Mesenchymal stem cell (in vitro differentiated cells and primary cell): ENCODE measurements around the gene LRP11.
"Not testable (repeated sequence)": the region's sequence is repeated elsewhere in the genome, so short reads cannot be mapped to it uniquely, and the experiment has no call there.

Experiments
- DNase-seq: peaks from one replicate; pipeline ENCODE4 v3.0.0-alpha.2; 2013
- H2AFZ ChIP-seq: one replicate; pipeline ENCODE4 v1.6.1; 2013; ENCODE audit warnings: low read depth, mild to moderate bottlenecking, control low read depth, inconsistent platforms, low read length, moderate library complexity
- H2AK5ac ChIP-seq: 2 replicates; pipeline ENCODE4 v1.6.1; 2013; ENCODE audit warnings: low read length, moderate library complexity, mild to moderate bottlenecking, inconsistent platforms; ENCODE audit not compliant: severe bottlenecking
- H2BK120ac ChIP-seq: one replicate; pipeline ENCODE4 v1.6.1; 2013; ENCODE audit warnings: low read depth, mild to moderate bottlenecking, inconsistent platforms, low read length, moderate library complexity
- H2BK12ac ChIP-seq, 2 experiments: one replicate each; pipeline ENCODE4 v1.6.1; 2013; ENCODE audit warnings: inconsistent platforms in 2 of 2, low read length in 2 of 2, mild to moderate bottlenecking in 2 of 2, moderate library complexity in 2 of 2, control low read depth in 1 of 2
- H2BK15ac ChIP-seq: one replicate; pipeline ENCODE4 v1.6.1; 2013; ENCODE audit warnings: mild to moderate bottlenecking, low read depth, inconsistent platforms; ENCODE audit not compliant: poor library complexity, severe bottlenecking
- H2BK5ac ChIP-seq: 2 replicates; pipeline ENCODE4 v1.6.1; 2013; ENCODE audit warnings: low read depth, mild to moderate bottlenecking, low read length, control low read depth, inconsistent platforms; ENCODE audit not compliant: poor library complexity, severe bottlenecking
- H3K14ac ChIP-seq, 2 experiments: one replicate each; pipeline ENCODE4 v1.6.1; 2013; ENCODE audit warnings: inconsistent platforms in 2 of 2, low read length in 2 of 2, control low read depth in 1 of 2, mild to moderate bottlenecking in 1 of 2, moderate library complexity in 1 of 2
- H3K18ac ChIP-seq, 2 experiments: one replicate each; pipeline ENCODE4 v1.6.1; 2013; ENCODE audit warnings: inconsistent platforms in 2 of 2, low read length in 2 of 2, control low read depth in 1 of 2, low read depth in 1 of 2, mild to moderate bottlenecking in 1 of 2
- H3K23ac ChIP-seq, 2 experiments: one replicate each; pipeline ENCODE4 v1.6.1; 2013; ENCODE audit warnings: inconsistent platforms in 2 of 2, low read length in 2 of 2, mild to moderate bottlenecking in 2 of 2, moderate library complexity in 2 of 2, control low read depth in 1 of 2
- H3K27ac ChIP-seq: 2 replicates; pipeline ENCODE4 v1.5.1; 2013; ENCODE audit warnings: mild to moderate bottlenecking, moderate library complexity, low read length, control low read depth, inconsistent platforms; ENCODE audit not compliant: poor library complexity, severe bottlenecking
- H3K27me3 ChIP-seq, 2 experiments: 2 replicates each; pipeline versions ENCODE4 v1.6.1 to v1.7.0; 2013; ENCODE audit warnings: low read length in 2 of 2, mild to moderate bottlenecking in 2 of 2, moderate library complexity in 2 of 2, control low read depth in 1 of 2, inconsistent platforms in 1 of 2; ENCODE audit not compliant: control insufficient read depth in 1 of 2, insufficient read depth in 1 of 2
- H3K36me3 ChIP-seq, 2 experiments: 2 replicates each; pipeline versions ENCODE4 v1.6.1 to v1.7.0; 2013; ENCODE audit warnings: low read length in 2 of 2, control low read depth in 1 of 2, inconsistent platforms in 1 of 2, low read depth in 1 of 2, mild to moderate bottlenecking in 1 of 2; ENCODE audit not compliant: insufficient read depth in 2 of 2, control insufficient read depth in 1 of 2
- H3K4ac ChIP-seq, 2 experiments: one replicate each; pipeline ENCODE4 v1.6.1; 2013; ENCODE audit warnings: inconsistent platforms in 2 of 2, low read length in 2 of 2, mild to moderate bottlenecking in 2 of 2, moderate library complexity in 2 of 2, control low read depth in 1 of 2, low read depth in 1 of 2
- H3K4me1 ChIP-seq: 2 replicates; pipeline ENCODE4 v1.6.1; 2013; ENCODE audit warnings: low read depth, low read length, control low read depth; ENCODE audit not compliant: control insufficient read depth, insufficient read depth
- H3K4me2 ChIP-seq: 2 replicates; pipeline ENCODE4 v1.6.1; 2013; ENCODE audit warnings: low read length, mild to moderate bottlenecking, inconsistent platforms; ENCODE audit not compliant: poor library complexity, severe bottlenecking
- H3K4me3 ChIP-seq, 2 experiments: 2 replicates each; pipeline versions ENCODE4 v1.5.1 to v1.7.0; 2013; ENCODE audit warnings: low read length in 2 of 2, mild to moderate bottlenecking in 2 of 2, control low read depth in 1 of 2, low read depth in 1 of 2; ENCODE audit not compliant: insufficient read depth in 1 of 2
- H3K79me1 ChIP-seq: replicated peaks from 2 replicates; pipeline ENCODE4 v1.6.1; 2013; ENCODE audit warnings: mild to moderate bottlenecking, control low read depth, low read length, inconsistent platforms; ENCODE audit not compliant: poor library complexity, severe bottlenecking
- H3K9ac ChIP-seq: 2 replicates; pipeline ENCODE4 v1.7.0; 2013; ENCODE audit warnings: mild to moderate bottlenecking, low read length, moderate library complexity
- H3K9me3 ChIP-seq: 2 replicates; pipeline ENCODE4 v1.7.0; 2013; ENCODE audit warnings: mild to moderate bottlenecking, low read length; ENCODE audit not compliant: control insufficient read depth
- H4K8ac ChIP-seq: one replicate; pipeline ENCODE4 v1.6.1; 2013; ENCODE audit warnings: inconsistent platforms, mild to moderate bottlenecking, low read length, moderate library complexity
- H4K91ac ChIP-seq: one replicate; pipeline ENCODE4 v1.6.1; 2013; ENCODE audit warnings: mild to moderate bottlenecking, low read length, inconsistent platforms
- WGBS: methylation state at CpG from one replicate; pipeline ENCODE4 v1.1.7; 2013; ENCODE audit warnings: mixed read lengths; 5-methylcytosine and 5-hydroxymethylcytosine counted together

The LRP11 gene

DNA sequence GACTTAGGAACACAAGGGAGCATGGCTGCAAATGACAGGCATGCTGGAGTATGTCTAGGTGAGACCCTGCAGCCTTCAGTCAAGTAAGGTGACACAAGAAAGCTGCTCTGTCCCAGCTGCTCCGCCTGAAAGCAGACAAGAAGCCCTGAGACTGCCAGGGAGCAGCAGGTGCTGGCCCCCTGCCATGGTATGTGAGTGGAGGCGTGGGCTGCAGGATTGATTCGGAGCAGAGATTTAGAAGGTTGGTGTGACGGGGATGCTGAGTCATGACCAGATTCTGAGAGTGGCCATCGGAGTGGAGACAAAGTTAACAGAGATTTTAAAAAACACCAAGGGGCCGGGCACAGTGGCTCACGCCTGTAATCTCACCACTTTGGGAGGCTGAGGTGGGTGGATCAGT is 17.8 kb downstream of the LRP11 start:
- H2BK120ac ChIP-seq = no peak overlapping the region
- H3K23ac ChIP-seq = peak overlapping the region in 1 of 2 experiments; percentile 46
- peak overlapping the region; percentile 10 to 40 for H2BK12ac ChIP-seq
- peaks cover 4% of the 10 kb centered on the region for H3K79me1 ChIP-seq
- peaks cover 4 to 19% of the 10 kb centered on the region in 2 experiments for H3K36me3 ChIP-seq
- H2AK5ac ChIP-seq = no peak overlapping the region
- H3K27ac ChIP-seq = no peak overlapping the region
- H2AFZ ChIP-seq = no peak overlapping the region
- WGBS = 29% methylated on average over 7 of the region's 7 CpGs
- H3K4me2 ChIP-seq = no peak overlapping the region
- no peak overlapping the region for H3K9ac ChIP-seq
- H3K4me3 ChIP-seq = no peak overlapping the region
- no peaks in the 10 kb centered on the region for H3K9me3 ChIP-seq
- H3K4ac ChIP-seq = peak overlapping the region in 1 of 2 experiments; percentile 2
- H3K4me1 ChIP-seq = peaks cover 20% of the 10 kb centered on the region
- H4K8ac ChIP-seq = no peak overlapping the region
- peak overlapping the region; percentile 14 for H4K91ac ChIP-seq
- H2BK15ac ChIP-seq = no peak overlapping the region
- H3K14ac ChIP-seq = no peak overlapping the region
- DNase-seq = peak; percentile 67
- no peak overlapping the region for H2BK5ac ChIP-seq
- H3K18ac ChIP-seq = peak overlapping the region; percentile 35 to 73
- no peaks in the 10 kb centered on the region for H3K27me3 ChIP-seq

DNA sequence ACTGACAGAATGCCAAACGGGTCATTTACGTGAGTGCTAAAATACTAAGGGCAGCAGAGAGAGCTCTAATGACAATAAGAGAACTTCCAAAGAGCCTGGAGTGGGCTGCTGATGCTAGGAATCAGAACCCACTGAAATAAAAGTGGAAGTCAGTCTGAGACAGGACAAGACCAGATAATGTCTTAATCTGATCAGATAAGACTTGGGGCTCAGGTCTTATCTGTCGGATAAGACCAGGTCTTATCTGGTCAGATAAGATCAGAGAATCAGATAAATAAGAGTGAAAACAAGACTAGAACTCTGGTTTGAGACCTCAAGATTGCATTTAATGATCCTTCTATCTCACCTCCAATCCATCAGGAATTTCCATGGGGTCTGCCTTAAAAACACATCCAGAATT is 18.6 kb downstream of the LRP11 start:
- no peak overlapping the region for H3K14ac ChIP-seq
- no peak overlapping the region for H2BK5ac ChIP-seq
- peaks cover 4% of the 10 kb centered on the region for H3K79me1 ChIP-seq
- H2BK15ac ChIP-seq = no peak overlapping the region
- DNase-seq = no peak
- H3K9ac ChIP-seq = no peak overlapping the region
- H3K36me3 ChIP-seq = peaks cover 4 to 11% of the 10 kb centered on the region in 2 experiments
- H3K9me3 ChIP-seq = no peaks in the 10 kb centered on the region
- H4K91ac ChIP-seq = peak overlapping the region; percentile 14
- H3K27ac ChIP-seq = no peak overlapping the region
- H2AK5ac ChIP-seq = peak overlapping the region; percentile 20
- H4K8ac ChIP-seq = no peak overlapping the region
- H2AFZ ChIP-seq = no peak overlapping the region
- H2BK120ac ChIP-seq = no peak overlapping the region
- 72% methylated on average over 3 of the region's 3 CpGs for WGBS
- peak overlapping the region in 1 of 2 experiments; percentile 73 for H3K18ac ChIP-seq
- no peaks in the 10 kb centered on the region for H3K27me3 ChIP-seq
- H3K4me1 ChIP-seq = peaks cover 23% of the 10 kb centered on the region
- peak overlapping the region; percentile 40 for H2BK12ac ChIP-seq
- peak overlapping the region in 1 of 2 experiments; percentile 21 for H3K4ac ChIP-seq
- no peak overlapping the region for H3K4me3 ChIP-seq
- no peak overlapping the region for H3K4me2 ChIP-seq
- H3K23ac ChIP-seq = no peak overlapping the region

DNA sequence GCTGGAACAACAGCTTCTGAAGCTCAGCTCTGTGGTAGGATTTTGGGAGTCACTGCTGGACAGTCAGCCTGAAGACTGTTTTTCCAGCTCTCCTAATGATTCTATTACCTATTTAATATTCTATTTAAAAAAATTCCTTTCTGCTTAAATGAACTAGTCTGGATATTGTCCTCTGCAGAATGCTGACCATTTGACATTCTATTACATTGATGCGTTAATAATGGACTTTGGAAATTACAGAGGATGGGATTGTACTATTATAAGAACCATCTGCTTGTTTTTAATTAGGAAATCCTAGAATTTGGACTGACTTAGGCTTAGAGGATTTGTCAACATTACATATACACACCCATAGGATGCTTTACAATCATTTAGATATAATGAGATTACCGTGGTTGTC is 19.7 kb downstream of the LRP11 start:
- no peak overlapping the region for H2BK5ac ChIP-seq

DNA sequence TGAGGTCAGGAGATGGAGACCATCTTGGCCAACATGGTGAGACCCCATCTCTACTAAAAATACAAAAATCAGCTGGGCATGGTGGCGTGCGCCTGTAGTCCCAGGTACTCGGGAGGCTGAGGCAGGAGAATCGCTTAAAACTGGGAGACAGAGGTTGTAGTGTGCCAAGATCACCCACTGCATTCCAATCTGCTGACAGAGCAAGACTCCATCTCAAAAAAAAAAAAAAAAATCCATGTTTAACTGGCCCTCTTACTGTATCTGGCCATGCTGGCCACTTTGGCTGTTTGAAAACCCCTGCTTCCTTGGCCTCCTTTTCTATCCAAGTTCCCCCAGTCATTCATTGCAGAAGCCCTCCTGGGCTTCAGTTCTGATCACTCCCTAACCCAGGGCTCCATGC is 20.1 kb downstream of the LRP11 start:
- not testable (repeated sequence) for H3K79me1 ChIP-seq, H2BK12ac ChIP-seq, H3K4me2 ChIP-seq, H3K14ac ChIP-seq, H2BK120ac ChIP-seq, H4K8ac ChIP-seq, H3K27me3 ChIP-seq, H4K91ac ChIP-seq, H3K23ac ChIP-seq, H2AK5ac ChIP-seq, H2AFZ ChIP-seq, H3K4ac ChIP-seq, H3K9ac ChIP-seq, H3K4me3 ChIP-seq, H2BK15ac ChIP-seq, H3K9me3 ChIP-seq, H3K27ac ChIP-seq, H2BK5ac ChIP-seq
- DNase-seq = peak; percentile 34
- H3K18ac ChIP-seq = peak overlapping the region in 1 of 2 experiments; percentile 63
- WGBS = 80% methylated on average over 4 of the region's 4 CpGs
- H3K4me1 ChIP-seq = peaks cover 24% of the 10 kb centered on the region
- H3K36me3 ChIP-seq = peaks cover 4 to 11% of the 10 kb centered on the region in 2 experiments

More for the DNA sequence above, 19.7 kb downstream of the LRP11 start:
- Histone ChIP-seq H3K4me1 (peaks cover 24% of the 10 kb centered on the region), H3K23ac (no peak overlapping the region), H3K4me2 (no peak overlapping the region), H3K9ac (no peak overlapping the region), H3K9me3 (no peaks in the 10 kb centered on the region), H3K14ac (no peak overlapping the region), H3K27ac (no peak overlapping the region), H4K8ac (no peak overlapping the region), H3K4me3 (no peak overlapping the region), H2BK12ac (no peak overlapping the region), H3K4ac (no peak overlapping the region), H3K27me3 (no peaks in the 10 kb centered on the region), H3K18ac (peak overlapping the region in 1 of 2 experiments; percentile 63), H2BK15ac (no peak overlapping the region), H4K91ac (no peak overlapping the region), H2AFZ (no peak overlapping the region), H2AK5ac (no peak overlapping the region), H2BK120ac (no peak overlapping the region), H3K79me1 (peaks cover 4% of the 10 kb centered on the region), H3K36me3 (peaks cover 4 to 11% of the 10 kb centered on the region in 2 experiments)
- WGBS = 93% methylated on average over 2 of the region's 2 CpGs
- DNase-seq = no peak
